Stimulated activated naive B cell treated with anti-CD40 and anti-IgM and Interleukin-4, amounts not matched to agents 10 μg/mL and 1 μg/mL and 100 μg/mL, for 72 hours (primary cell): ENCODE results near the gene TUBD1.
"Not testable (repeated sequence)": the region's sequence is repeated elsewhere in the genome, so short reads cannot be mapped to it uniquely, and the experiment has no call there.

Source experiments
- ATAC-seq, 2 donors: fragments of 150-1000 bp; cut with Tn5 transposase; replicated peaks; 2 replicates each; pipeline ENCODE4 v1.10.0; 2021; ENCODE audit warnings: moderate library complexity in 1 of 2
- DNase-seq: peaks from one replicate; pipeline ENCODE4 v3.0.0; 2021
- H3K27ac Mint-ChIP-seq: one replicate; pipeline ENCODE4 v1.8.0; 2022; ENCODE audit warnings: mild to moderate bottlenecking, mixed read lengths
- H3K27me3 Mint-ChIP-seq, 2 donors: one replicate each; pipeline ENCODE4 v1.8.0; 2022; ENCODE audit warnings: mixed read lengths in 2 of 2
- H3K36me3 Mint-ChIP-seq, 2 donors: one replicate each; pipeline ENCODE4 v1.8.0; 2022; ENCODE audit warnings: mixed read lengths in 2 of 2, mild to moderate bottlenecking in 1 of 2
- H3K4me1 Mint-ChIP-seq, 2 donors: one replicate each; pipeline ENCODE4 v1.8.0; 2022; ENCODE audit warnings: mixed read lengths in 2 of 2, mild to moderate bottlenecking in 1 of 2
- H3K4me3 Mint-ChIP-seq, 2 donors: one replicate each; pipeline ENCODE4 v1.8.0; 2022; ENCODE audit warnings: mild to moderate bottlenecking in 2 of 2, mixed read lengths in 2 of 2, moderate library complexity in 1 of 2
- H3K9me3 Mint-ChIP-seq, 2 donors: one replicate each; pipeline ENCODE4 v1.8.0; 2022; ENCODE audit warnings: mixed read lengths in 2 of 2, mild to moderate bottlenecking in 1 of 2

TUBD1 gene

GRCh38 chr17:59830846-59831486 lies 61.8 kb downstream of the TUBD1 start:
- no peaks in the 10 kb centered on the region for H3K27me3 Mint-ChIP-seq
- peak overlapping the region; percentile 92 for H3K27ac Mint-ChIP-seq
- peak overlapping the region; percentile 32 to 41 for H3K4me3 Mint-ChIP-seq
- DNase-seq (no peak), ATAC-seq (no peak)
- peaks cover 4 to 26% of the 10 kb centered on the region in 2 donors for H3K36me3 Mint-ChIP-seq
- H3K9me3 Mint-ChIP-seq: no peaks in the 10 kb centered on the region
- peaks cover 30 to 73% of the 10 kb centered on the region in 2 donors for H3K4me1 Mint-ChIP-seq

GRCh38 chr17:59830007-59830630 lies 62.6 kb downstream of the TUBD1 start:
- peaks cover 38 to 81% of the 10 kb centered on the region in 2 donors for H3K4me1 Mint-ChIP-seq
- no peaks in the 10 kb centered on the region for H3K9me3 Mint-ChIP-seq
- H3K4me3 Mint-ChIP-seq: peak overlapping the region; percentile 50 to 60
- DNase-seq (no peak), ATAC-seq (no peak)
- H3K27me3 Mint-ChIP-seq: no peaks in the 10 kb centered on the region
- peak overlapping the region; percentile 97 for H3K27ac Mint-ChIP-seq
- peaks cover 2 to 33% of the 10 kb centered on the region in 2 donors for H3K36me3 Mint-ChIP-seq

DNA sequence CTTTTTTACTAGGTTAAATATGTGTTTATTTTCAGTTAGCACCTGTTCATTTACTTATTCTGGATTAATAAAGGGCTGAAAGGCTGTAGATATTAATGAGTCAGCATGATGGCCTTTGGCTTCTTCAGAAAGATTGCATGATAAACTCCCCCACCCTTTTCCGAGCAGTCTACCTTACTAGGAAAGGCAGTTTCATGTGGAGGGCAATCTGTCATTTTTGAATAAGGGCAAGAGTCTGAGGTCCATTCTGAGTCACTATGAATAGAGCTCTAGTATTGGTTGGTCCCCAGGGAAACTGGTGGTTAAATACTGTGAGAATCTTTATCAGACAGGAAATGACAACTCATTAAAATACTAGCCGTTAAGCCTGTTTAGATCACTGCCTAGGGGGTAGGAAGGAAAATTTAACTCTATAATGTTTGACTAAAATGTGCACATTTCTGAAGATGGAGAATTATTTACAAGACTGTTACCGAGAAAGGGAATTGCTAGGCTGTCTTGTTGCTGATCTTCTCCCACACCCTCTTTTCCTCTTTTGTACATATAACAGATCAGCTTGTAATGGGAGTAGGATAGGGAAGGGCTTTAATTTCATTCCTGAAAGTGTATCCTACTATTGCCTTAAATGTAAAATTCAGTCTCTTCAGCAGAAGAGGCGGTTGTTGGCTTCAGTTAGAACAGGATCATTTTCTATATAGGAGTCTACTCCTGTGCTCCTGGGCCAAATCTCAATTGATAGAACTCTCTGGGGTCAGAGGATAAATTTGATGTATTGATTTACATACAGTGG lies 63.3 kb downstream of the TUBD1 start:
- peak overlapping the region; percentile 97 for H3K27ac Mint-ChIP-seq
- ATAC-seq (peak; percentile 73 to 84), DNase-seq (peak; percentile 77)
- H3K27me3 Mint-ChIP-seq: no peaks in the 10 kb centered on the region
- H3K4me1 Mint-ChIP-seq: peaks cover 38 to 82% of the 10 kb centered on the region in 2 donors
- peaks cover 2 to 33% of the 10 kb centered on the region in 2 donors for H3K36me3 Mint-ChIP-seq
- H3K4me3 Mint-ChIP-seq: peak overlapping the region; percentile 80 to 86
- no peaks in the 10 kb centered on the region for H3K9me3 Mint-ChIP-seq

DNA sequence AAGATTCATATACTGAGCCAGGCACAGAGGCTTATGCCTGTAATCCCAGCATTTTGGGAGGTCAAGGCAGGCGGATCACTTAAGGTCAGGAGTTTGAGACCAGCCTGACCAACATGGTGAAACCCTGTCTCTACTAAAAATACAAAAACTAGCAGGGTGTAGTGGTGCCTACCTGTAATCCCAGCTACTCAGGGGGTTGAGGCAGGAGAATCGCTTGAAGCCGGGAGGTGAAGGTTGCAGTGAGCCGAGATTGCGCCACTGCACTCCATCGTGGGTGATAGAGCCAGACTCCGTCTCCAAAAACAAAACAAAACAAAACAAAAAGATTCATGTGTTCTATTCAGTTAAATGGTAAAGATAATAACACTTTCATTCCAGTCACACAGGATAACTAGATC lies 63.9 kb downstream of the TUBD1 start:
- not testable (repeated sequence) for DNase-seq, H3K9me3 Mint-ChIP-seq, H3K27me3 Mint-ChIP-seq
- peak overlapping the region; percentile 97 for H3K27ac Mint-ChIP-seq
- H3K36me3 Mint-ChIP-seq: peaks cover 2 to 33% of the 10 kb centered on the region in 2 donors
- ATAC-seq: peak in 1 of 2 donors; percentile 0
- H3K4me1 Mint-ChIP-seq: peaks cover 38 to 78% of the 10 kb centered on the region in 2 donors
- peak overlapping the region; percentile 80 to 86 for H3K4me3 Mint-ChIP-seq

DNA sequence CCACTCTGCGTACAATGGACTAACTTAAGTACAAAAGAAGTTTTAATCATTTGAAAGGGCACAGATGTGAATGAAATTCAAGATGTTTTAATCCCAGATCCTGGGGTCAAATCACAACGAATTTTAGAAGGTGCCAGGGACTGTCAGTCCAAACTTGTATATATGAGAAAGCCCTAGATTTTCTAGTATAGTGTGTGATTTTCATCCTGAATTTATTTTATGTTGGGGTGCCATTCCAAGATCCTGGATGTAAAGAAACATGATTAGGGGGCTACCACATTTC lies 64.3 kb downstream of the TUBD1 start:
- Mint-ChIP-seq H3K4me3 (peak overlapping the region; percentile 80 to 86), H3K9me3 (no peaks in the 10 kb centered on the region), H3K36me3 (peaks cover 5 to 37% of the 10 kb centered on the region in 2 donors), H3K27ac (peak overlapping the region; percentile 97), H3K4me1 (peaks cover 38 to 74% of the 10 kb centered on the region in 2 donors), H3K27me3 (no peaks in the 10 kb centered on the region)
- DNase-seq: no peak
- ATAC-seq: no peak

DNA sequence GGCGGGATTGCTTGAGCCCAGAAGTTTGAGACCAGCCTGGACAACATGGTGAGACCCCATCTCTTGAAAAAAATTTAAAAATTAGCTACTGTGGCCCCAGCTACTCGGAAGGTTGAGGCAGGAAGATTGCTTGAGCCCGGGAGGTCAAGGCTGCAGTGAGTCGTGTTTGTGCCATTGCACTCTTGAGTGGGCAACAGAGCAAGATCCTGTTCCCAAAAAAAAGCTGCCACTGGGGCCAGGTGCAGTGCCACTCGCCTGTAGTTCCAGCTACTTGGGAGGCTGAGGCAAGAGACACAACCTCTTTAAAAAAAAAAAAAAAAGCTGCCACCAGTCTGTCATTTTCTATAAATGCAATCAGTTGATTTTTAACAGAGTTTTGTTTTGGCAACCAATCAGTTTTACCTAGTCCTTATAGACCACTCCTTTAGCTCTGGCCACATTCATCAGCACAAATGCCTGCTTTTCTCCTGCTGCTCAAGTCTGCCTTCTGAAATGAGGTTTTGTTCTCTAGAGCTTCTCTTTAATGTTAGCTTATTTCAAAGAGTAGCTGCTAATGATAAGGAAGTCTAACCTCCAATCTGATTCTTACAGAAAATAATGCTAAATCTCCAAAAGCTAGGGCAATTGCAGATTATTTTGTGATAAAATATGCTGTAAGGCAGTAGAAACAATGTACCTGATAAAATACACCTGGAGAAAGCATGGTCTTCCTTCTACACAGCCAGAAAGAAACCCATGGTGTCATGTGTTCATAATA lies 64.8 kb downstream of the TUBD1 start:
- no peak for ATAC-seq
- peaks cover 4 to 34% of the 10 kb centered on the region in 2 donors for H3K36me3 Mint-ChIP-seq
- no peaks in the 10 kb centered on the region for H3K9me3 Mint-ChIP-seq
- H3K27ac Mint-ChIP-seq: peak overlapping the region; percentile 97
- peaks cover 34 to 72% of the 10 kb centered on the region in 2 donors for H3K4me1 Mint-ChIP-seq
- no peaks in the 10 kb centered on the region for H3K27me3 Mint-ChIP-seq
- H3K4me3 Mint-ChIP-seq: peak overlapping the region; percentile 80
- no peak for DNase-seq

GRCh38 chr17:59826706-59827453 lies 65.9 kb downstream of the TUBD1 start:
- Mint-ChIP-seq H3K27me3 (no peaks in the 10 kb centered on the region), H3K9me3 (no peaks in the 10 kb centered on the region), H3K27ac (peak overlapping the region; percentile 97), H3K36me3 (peaks cover 9 to 38% of the 10 kb centered on the region in 2 donors), H3K4me3 (peak overlapping the region; percentile 80), H3K4me1 (peaks cover 36 to 69% of the 10 kb centered on the region in 2 donors)
- DNase-seq (no peak), ATAC-seq (no peak)

DNA sequence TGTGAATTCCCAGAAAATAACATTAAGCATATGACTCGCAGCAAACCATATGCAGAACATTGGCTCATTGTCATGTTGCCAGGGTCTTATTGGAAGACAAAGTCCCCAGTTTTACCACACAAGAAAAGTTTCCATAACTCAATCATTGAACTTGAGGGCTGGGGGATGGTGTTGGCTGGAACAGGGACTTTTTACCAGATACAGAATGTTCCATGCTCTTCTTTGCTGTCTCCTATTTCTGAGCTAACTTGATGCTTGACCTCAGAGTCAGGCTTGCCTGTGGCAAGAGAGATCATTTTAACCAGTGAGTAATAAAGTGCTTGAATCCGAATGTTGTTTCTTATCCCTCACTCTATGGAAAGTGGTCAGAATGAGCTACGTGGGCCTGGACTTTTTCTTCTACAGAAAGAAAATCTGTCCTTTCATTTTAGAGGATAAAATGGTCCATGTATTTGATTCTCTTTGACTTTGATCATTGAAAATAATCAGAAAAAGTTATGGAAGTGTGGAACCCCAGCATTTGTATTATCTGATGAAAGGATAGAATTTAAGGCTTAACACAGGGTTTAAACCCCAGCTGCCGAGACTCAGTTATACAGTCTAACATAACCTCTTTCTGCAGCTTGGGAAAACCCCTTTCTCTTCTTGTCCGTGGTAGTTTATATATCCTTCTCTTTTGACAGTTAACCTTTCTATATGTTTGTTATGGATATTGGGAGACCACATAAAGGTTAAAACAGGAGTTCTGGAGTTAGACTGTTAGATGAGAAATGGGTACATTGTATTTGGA lies 67.0 kb downstream of the TUBD1 start:
- H3K4me3 Mint-ChIP-seq: peak overlapping the region; percentile 80
- H3K27ac Mint-ChIP-seq: peak overlapping the region; percentile 97
- DNase-seq (peak; percentile 50), ATAC-seq (peak; percentile 51 to 62)
- peaks cover 9 to 32% of the 10 kb centered on the region in 2 donors for H3K36me3 Mint-ChIP-seq
- H3K27me3 Mint-ChIP-seq: no peaks in the 10 kb centered on the region
- H3K4me1 Mint-ChIP-seq: peaks cover 31 to 64% of the 10 kb centered on the region in 2 donors
- no peaks in the 10 kb centered on the region for H3K9me3 Mint-ChIP-seq

- no peak for ATAC-seq
- DNase-seq: no peak
- H3K4me3 Mint-ChIP-seq: no peak overlapping the region
- no peaks in the 10 kb centered on the region for H3K27me3 Mint-ChIP-seq
- H3K27ac Mint-ChIP-seq: no peak overlapping the region
- H3K4me1 Mint-ChIP-seq: peaks cover 9 to 20% of the 10 kb centered on the region in 2 donors
- H3K9me3 Mint-ChIP-seq: no peaks in the 10 kb centered on the region
- peaks cover 29 to 35% of the 10 kb centered on the region in 2 donors for H3K36me3 Mint-ChIP-seq
Measured at GRCh38 chr17:59815965-59816364, 76.8 kb downstream of the TUBD1 start.

DNA sequence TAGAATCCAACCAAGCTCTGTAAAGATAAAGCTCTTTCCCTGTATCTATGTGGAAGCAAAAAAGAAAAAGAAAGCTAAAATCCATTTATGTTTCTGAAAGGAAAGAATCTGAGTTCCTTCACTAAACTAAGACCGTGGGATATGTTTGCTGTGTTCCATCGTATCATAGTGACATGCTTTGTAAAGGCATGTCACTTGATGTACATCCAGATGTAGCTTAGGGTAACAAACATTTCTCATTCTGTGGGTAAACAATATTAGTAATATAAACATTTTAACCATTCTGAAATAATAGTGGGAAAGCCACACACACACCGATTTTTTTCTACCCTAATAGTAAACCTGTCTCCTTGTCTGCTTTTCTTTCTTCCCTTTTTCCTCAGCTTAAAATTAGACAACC lies 78.1 kb downstream of the TUBD1 start:
- H3K4me3 Mint-ChIP-seq: no peak overlapping the region
- no peaks in the 10 kb centered on the region for H3K9me3 Mint-ChIP-seq
- no peaks in the 10 kb centered on the region for H3K27me3 Mint-ChIP-seq
- peaks cover 23 to 27% of the 10 kb centered on the region in 2 donors for H3K36me3 Mint-ChIP-seq
- no peak overlapping the region for H3K27ac Mint-ChIP-seq
- H3K4me1 Mint-ChIP-seq: peaks cover 5 to 13% of the 10 kb centered on the region in 2 donors
- no peak for DNase-seq
- no peak for ATAC-seq

GRCh38 chr17:59814276-59814675 lies 78.5 kb downstream of the TUBD1 start:
- Mint-ChIP-seq H3K36me3 (peaks cover 23 to 27% of the 10 kb centered on the region in 2 donors), H3K4me1 (peaks cover 5 to 13% of the 10 kb centered on the region in 2 donors)

DNA sequence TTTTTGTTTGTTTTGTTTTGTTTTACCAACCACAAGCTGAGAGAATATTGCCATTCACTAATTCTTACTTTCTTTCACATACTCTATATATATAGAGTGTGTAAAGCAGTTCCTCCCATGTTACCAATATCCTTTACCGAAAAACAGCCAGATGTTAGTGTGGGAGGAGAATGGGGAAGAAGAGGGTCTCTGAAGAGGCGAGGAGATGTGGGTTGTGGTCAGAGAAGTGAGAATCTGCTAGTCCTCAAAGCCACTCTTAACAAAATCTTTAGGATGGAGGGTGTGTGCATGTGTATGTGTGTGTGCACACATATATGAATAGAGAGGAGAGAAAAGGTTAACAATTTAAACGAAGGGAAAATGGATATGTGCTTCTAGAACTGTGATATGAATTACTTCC lies 80.6 kb downstream of the TUBD1 start:
- ATAC-seq (peak; percentile 66 to 75), DNase-seq (no peak)
- Mint-ChIP-seq H3K4me3 (peak overlapping the region; percentile 15 to 41), H3K27ac (peak overlapping the region; percentile 22), H3K27me3 (no peaks in the 10 kb centered on the region), H3K9me3 (no peaks in the 10 kb centered on the region), H3K36me3 (peaks cover 27 to 34% of the 10 kb centered on the region in 2 donors), H3K4me1 (peaks cover 5 to 13% of the 10 kb centered on the region in 2 donors)

More at GRCh38 chr17:59814276-59814675, 78.5 kb downstream of the TUBD1 start:
- H3K27me3 Mint-ChIP-seq: no peaks in the 10 kb centered on the region
- no peak overlapping the region for H3K27ac Mint-ChIP-seq
- DNase-seq (no peak), ATAC-seq (no peak)
- no peak overlapping the region for H3K4me3 Mint-ChIP-seq
- H3K9me3 Mint-ChIP-seq: no peaks in the 10 kb centered on the region

DNA sequence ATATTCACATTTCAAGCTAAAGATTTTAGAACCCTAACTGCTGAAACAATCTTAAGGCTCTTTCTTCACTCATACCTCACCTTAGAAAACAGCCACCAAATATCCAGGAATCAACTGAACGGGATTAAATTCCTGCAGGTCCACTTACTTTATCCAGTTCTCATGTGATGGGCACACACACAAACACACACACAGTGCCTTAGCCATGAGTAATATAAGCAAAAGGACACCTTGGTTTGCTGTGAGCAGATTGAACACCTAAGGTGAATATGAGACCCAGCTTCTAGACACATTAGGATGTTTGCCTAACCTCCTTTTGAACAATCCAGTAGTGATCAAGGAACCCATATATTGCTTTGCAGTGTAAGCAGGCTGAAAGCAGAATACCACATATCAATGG lies 81.5 kb downstream of the TUBD1 start:
- no peak overlapping the region for H3K27ac Mint-ChIP-seq
- peaks cover 25 to 28% of the 10 kb centered on the region in 2 donors for H3K36me3 Mint-ChIP-seq

More for the DNA sequence above, 81.5 kb downstream of the TUBD1 start:
- Mint-ChIP-seq H3K4me3 (no peak overlapping the region), H3K4me1 (peaks cover 5 to 13% of the 10 kb centered on the region in 2 donors), H3K27me3 (no peaks in the 10 kb centered on the region), H3K9me3 (no peaks in the 10 kb centered on the region)
- ATAC-seq (no peak), DNase-seq (no peak)
